GM12865 (cell line): Measurements from ENCODE around the gene SACM1L.

Source experiments
- DNase-seq: peaks from one replicate; pipeline ENCODE4 v3.0.0; 2010; ENCODE audit warnings: low read depth
- H3K4me3 ChIP-seq: 2 replicates; pipeline ENCODE4 v1.5.1; 2011; ENCODE audit warnings: mild to moderate bottlenecking, low read depth, low read length, control low read depth
- TF ChIP-seq, protein P1 (sequence below): IDR thresholded peaks from 2 replicates; pipeline ENCODE4 v1.5.1; 2011; ENCODE audit warnings: low read length, control low read depth, low read depth, inconsistent platforms; ENCODE audit not compliant: insufficient read depth; ENCODE audit errors: missing control alignments

SACM1L gene

DNA sequence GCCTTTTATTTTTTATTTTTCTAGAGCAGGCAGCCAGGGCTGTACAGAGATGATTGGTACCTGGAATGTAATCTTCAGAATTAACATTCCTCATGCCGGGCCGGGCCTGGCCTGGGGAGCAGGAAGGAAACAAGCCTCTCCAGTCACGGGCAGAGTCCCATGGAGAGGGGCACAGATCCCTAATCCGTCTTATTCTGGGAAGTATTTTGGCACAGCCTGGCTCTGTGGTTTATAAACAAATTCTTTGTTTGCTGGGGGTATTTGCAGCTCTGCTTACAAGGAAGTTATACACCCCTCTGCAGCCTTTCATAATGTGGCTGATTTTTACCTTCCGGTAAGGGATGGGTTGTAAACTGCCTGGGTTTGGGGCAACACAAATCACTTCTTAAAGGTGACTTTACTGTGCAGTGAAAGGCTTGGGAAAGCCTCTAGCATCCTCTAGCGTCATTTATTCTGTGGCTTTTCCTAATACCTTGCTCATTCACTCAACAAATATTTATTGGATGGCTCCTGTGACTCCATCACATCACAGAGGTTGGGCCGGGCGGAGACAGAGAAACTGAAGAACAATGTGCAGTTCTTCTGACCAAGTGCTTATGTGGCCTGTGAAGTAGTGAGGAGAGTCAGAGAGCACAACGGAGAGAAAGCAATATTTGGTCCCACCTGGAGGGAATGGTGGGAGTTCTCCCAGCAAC lies 104.4 kb downstream of the SACM1L start:
- no peak overlapping the region for H3K4me3 ChIP-seq
- TF ChIP-seq, protein P1, sequence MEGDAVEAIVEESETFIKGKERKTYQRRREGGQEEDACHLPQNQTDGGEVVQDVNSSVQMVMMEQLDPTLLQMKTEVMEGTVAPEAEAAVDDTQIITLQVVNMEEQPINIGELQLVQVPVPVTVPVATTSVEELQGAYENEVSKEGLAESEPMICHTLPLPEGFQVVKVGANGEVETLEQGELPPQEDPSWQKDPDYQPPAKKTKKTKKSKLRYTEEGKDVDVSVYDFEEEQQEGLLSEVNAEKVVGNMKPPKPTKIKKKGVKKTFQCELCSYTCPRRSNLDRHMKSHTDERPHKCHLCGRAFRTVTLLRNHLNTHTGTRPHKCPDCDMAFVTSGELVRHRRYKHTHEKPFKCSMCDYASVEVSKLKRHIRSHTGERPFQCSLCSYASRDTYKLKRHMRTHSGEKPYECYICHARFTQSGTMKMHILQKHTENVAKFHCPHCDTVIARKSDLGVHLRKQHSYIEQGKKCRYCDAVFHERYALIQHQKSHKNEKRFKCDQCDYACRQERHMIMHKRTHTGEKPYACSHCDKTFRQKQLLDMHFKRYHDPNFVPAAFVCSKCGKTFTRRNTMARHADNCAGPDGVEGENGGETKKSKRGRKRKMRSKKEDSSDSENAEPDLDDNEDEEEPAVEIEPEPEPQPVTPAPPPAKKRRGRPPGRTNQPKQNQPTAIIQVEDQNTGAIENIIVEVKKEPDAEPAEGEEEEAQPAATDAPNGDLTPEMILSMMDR = no peak
- no peak for DNase-seq

DNA sequence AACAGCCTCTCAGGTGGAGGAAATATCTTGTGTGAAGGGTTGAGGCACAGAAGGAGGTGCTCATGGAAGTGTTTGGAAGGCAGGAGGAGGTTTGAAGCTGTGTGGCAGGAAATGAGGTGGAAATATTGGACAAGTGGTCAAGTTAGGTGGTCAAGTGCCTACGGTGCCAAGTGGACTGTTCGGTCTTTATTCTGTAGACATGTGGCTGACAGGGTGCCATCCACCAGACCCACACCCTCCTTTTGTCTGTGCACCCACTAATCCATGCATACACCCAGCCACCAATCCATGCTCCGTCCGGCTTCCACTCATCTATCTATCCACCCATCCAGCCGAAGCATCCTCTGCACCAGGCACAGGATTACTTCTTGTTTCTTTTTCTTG lies 105.0 kb downstream of the SACM1L start:
- TF ChIP-seq, protein P1 = no peak
- no peak for DNase-seq
- no peak overlapping the region for H3K4me3 ChIP-seq

DNA sequence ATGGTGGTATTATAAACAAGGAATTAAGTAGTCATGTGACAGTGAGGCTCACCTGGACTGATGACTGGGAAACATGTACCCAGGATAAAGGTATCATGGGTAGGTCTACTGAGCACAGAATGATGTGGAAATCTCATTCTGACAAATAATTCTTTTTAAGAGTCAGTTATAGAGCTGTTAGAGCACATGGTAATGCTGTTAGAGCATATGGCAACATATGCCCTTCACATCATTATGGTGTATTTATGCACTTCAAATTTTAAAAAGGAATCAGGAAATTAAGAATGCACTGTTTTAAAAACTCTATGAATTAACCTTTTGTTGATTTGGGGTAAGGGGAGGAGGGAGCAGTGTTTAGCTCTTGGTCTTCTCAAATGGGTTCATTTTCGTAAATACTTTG lies 105.5 kb downstream of the SACM1L start:
- no peak for DNase-seq
- TF ChIP-seq, protein P1 = no peak
- no peak overlapping the region for H3K4me3 ChIP-seq
